ENCODE data around the gene ZNF74.

DNA sequence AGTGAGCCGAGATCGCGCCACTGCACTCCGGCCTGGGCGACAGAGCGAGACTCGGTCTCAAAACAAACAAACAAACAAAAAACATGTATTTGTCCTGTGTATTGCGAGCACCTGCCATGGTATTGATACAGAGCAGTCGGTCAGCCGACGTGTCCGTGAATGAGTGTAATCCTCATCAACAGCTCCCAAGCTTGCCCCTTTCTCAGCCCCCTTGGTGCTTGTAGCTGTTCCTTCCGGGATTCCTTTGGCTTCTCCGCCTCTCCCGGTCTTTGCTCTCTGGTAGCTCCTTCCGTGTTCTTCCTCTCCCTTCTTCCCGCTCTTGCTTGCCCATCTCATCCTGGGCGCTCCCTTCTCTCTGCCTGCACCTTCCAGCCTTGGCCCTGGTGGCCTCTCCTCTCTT, 10.9 kb downstream of the ZNF74 start:
- TF ChIP-seq, protein P1, sequence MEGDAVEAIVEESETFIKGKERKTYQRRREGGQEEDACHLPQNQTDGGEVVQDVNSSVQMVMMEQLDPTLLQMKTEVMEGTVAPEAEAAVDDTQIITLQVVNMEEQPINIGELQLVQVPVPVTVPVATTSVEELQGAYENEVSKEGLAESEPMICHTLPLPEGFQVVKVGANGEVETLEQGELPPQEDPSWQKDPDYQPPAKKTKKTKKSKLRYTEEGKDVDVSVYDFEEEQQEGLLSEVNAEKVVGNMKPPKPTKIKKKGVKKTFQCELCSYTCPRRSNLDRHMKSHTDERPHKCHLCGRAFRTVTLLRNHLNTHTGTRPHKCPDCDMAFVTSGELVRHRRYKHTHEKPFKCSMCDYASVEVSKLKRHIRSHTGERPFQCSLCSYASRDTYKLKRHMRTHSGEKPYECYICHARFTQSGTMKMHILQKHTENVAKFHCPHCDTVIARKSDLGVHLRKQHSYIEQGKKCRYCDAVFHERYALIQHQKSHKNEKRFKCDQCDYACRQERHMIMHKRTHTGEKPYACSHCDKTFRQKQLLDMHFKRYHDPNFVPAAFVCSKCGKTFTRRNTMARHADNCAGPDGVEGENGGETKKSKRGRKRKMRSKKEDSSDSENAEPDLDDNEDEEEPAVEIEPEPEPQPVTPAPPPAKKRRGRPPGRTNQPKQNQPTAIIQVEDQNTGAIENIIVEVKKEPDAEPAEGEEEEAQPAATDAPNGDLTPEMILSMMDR (IDR thresholded peaks at IDR 0.05) = no peak
- TF ChIP-seq EZH2phosphoT487 (IDR thresholded peaks at IDR 0.05) = no peak
- no peak for TF ChIP-seq EZH2 (IDR thresholded peaks at IDR 0.05)

Data from neural progenitor cell (in vitro differentiated cells).